LNCAP (cell line): ENCODE measurements around the gene BBC3.

Experiments used
- TF ChIP-seq, protein P1 (sequence below): fragments of 450-650 bp; IDR thresholded peaks from 2 replicates; pipeline ENCODE4 v1.5.1; 2017; ENCODE audit warnings: mild to moderate bottlenecking

Gene BBC3

DNA sequence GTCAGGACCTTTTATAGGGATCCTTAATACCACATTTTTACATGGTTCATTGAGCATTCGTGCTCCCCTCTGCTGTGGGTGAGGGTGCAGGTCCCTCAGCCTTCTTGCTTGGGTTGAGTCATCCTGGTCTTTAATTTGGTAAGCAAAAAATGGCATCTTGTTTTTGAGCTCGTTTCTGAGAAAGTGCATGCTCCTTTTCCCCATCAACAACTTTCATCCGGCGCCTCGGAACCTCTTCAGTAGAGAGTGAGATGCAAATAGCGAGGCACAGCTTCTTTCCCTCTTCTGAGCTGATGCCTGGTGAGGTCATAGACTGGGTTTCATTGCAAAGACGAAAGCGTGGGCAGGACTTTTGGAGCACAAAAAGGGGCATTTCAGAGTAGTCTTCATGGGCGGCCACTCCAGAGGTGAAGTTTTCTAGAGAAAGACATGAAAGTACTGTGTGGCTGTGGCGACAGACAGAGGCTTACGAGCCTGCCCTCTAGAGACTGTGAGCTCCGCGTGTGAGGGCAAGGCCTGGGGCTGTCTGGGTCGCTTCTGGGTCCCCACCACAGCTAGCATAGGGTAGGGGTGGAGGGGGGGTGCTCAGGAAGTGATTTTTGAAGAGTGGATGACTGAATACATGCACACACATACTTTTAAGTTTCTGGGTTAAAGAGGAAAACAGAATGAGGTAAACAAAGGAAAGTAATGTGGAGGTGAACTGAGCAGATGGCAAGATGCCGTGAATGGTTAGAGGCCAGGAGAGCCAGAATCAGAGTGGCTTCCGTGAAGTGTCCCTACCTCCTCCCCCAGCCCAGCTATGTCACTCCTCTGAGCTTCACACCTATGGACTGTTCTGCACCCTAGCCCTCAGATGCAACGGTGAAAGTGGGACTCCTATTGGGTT is 44.3 kb downstream of the BBC3 start:
- TF ChIP-seq, protein P1, sequence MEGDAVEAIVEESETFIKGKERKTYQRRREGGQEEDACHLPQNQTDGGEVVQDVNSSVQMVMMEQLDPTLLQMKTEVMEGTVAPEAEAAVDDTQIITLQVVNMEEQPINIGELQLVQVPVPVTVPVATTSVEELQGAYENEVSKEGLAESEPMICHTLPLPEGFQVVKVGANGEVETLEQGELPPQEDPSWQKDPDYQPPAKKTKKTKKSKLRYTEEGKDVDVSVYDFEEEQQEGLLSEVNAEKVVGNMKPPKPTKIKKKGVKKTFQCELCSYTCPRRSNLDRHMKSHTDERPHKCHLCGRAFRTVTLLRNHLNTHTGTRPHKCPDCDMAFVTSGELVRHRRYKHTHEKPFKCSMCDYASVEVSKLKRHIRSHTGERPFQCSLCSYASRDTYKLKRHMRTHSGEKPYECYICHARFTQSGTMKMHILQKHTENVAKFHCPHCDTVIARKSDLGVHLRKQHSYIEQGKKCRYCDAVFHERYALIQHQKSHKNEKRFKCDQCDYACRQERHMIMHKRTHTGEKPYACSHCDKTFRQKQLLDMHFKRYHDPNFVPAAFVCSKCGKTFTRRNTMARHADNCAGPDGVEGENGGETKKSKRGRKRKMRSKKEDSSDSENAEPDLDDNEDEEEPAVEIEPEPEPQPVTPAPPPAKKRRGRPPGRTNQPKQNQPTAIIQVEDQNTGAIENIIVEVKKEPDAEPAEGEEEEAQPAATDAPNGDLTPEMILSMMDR = no peak

DNA sequence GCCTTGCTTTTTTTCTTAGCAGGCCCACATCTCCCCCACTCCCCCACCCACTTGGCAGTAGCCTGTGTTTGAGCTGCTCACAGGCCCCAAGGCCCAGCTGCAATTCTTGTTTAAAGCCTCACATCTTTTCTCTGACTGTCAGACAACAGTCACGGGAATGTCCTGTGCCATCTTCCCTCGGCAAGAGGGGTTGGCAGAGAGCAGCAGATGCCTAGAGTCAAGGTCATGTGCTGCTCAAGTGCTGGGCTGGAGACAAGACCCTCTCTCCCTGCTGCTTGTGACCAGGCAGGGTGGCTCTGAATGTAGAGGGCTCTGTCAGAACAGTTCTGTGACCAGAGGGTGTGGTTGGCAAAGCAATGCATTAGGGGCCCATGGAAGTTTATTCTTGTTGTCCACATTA is 47.4 kb downstream of the BBC3 start:
- TF ChIP-seq, protein P1 = no peak

DNA sequence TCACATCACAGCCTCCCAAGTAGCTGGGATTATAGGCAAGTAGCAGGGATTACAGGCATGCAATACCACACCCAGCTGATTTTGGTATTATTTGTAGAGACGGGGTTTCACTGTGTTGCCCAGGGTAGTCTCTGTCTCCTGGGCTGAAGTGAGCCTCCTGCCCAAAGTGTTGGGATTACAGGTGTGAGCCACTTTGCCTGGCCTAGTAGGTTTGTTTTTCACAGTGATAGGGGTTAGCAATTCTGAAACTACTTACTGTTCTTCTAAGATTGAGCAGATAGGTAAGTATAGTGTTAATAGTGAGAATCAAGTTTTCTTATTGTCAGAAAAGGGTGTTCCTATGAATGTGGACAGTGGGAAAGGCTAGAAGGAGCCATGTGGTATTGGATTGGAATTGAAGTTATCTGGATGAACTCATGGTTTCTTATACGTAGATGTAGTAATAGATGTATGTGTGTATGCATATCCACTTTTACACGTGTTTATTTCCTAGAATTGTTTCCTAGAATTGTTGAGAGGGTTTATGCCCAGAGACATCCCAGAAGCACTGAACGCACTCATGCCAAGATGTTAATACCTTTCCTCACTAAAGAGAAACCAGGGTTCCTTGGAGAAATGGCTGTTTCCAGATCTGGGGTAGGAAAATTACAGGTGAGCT is 51.2 kb downstream of the BBC3 start:
- TF ChIP-seq, protein P1 = no peak

DNA sequence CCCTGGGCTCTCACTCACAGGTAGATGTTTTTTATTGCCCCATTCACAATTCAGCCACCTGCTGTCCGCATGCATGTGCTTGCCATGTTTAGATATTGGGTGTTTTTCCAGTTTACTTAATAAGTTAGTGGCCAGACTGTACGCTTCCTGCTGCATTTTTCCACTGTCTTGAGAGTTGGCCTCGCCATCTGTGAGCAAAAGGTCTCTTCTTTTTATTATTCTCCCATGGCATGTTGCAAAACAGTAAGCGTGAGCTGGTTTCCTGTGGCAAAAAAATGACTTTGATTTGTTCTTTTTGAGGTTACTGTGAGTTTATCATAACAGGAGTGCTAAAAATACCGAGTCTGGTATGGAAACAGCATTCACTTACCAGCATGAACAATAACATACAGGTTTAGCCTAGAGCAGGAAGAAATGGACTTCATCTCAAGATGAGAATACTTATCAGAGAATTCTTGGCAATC is 54.3 kb downstream of the BBC3 start:
- TF ChIP-seq, protein P1 = no peak

DNA sequence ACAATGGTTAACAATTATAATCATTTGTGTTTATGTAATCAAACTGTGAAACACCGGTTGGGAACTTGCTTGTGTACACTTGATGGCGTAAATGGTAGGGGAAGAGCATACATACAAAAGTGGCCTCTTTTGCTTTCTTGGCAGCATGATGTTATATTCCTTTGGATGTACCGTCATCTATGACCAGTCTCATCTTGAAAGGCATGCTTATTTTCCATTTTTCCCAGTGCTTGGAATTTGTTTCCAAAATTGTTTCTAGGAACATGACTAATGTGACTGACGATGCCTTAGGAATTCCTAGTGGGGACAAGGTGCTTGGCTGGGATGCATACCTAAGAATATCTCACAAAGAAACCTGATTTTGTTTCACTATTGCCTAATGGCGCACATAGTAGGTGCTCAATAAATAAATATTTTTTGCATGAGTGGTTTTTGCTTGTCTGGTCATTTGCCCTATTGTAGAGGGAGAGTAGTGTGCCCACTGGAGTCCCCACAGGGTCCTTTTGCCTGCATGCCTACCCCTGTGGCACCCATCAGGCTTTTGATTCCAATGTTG is 54.9 kb downstream of the BBC3 start:
- TF ChIP-seq, protein P1 = no peak

DNA sequence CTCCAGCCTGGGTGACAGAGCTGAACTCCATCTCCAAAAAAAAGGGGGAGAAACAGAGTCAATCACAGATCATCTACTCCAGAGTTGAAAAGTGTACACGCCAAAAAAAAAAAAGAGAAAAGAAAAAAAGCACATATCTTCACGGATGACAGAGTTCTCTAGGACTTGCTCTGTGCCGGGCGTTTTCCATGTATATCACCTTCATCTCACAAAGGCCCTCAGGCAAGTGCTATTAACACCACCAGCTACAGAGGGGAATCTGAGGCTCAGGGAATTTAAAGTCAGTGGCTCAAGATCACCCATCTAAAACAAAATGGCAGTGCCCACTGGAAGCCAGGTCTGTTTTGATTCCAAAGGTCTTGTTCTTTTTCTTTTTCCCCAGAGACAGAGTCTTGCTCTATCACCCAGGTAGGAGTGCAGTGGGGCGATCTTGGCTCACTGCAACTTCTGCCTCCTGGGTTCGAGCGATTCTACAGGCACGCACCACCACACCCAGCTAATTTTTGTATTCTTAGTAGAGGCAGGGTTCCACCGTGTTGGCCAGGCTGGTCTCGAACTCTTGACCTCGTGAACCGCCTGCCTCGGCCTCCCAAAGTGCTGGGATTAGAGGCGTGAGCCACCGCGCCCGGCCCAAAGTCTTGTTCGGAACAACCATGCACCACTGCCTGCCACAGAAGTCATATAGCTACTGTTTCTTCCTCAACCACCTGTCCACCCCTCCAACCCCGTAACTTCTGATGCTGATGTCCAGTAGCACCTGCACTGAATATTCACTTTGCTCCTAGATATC is 58.1 kb downstream of the BBC3 start:
- TF ChIP-seq, protein P1 = no peak
